ENCODE measurements around the gene IGF2R. TPM values are rescaled to one million over a fixed set of nuclear protein-coding genes. Genes with fewer than 3 reads are reported as not detected.
A peak's percentile ranks its signal among the peaks of the same experiment; 100 is the strongest.

Gene IGF2R
- total RNA-seq, 1 donor from 2014 or later = 35.1 TPM

DNA sequence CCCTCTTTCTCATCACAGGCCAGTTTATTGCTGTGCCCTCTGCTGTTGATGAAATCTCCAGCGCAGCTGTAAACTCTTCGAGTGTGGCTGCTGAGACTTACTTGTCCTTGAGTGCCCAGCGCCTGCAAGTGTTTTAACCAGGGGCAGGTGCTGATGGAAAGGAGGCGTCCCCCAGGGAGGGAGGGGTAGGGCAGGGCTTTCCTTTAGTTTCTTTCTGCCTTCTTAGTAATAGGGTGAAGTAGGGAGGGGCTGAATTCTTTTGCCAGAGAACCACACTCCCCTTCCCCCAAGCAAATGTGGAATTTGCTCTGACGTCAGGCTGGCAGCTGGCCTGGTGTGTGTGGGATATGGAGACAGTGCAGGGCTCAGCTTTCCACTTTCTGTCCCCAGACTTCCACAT is 61.2 kb downstream of the IGF2R start:
- peak; percentile 80 for DNase-seq (ENCODE audit: low spot score)
- Histone ChIP-seq H3K27me3 (no peaks in the 10 kb centered on the region), H3K4me1 (peaks cover 8% of the 10 kb centered on the region), H3K4me3 (no peak overlapping the region), H3K4me2 (no peak overlapping the region), H2AFZ (replicated peaks) (no peak overlapping the region), H3K9ac (no peak overlapping the region), H3K9me3 (ENCODE audit: low read depth) (no peaks in the 10 kb centered on the region), H3K27ac (peak overlapping the region; percentile 42), H4K20me1 (ENCODE audit: low read depth) (no peaks in the 10 kb centered on the region), H3K36me3 (peaks cover 7% of the 10 kb centered on the region), H3F3A (ENCODE audit: low read depth) (no peaks in the 10 kb centered on the region), H3K79me2 (ENCODE audit: low read depth) (no peaks in the 10 kb centered on the region)
- H3K36me3 Mint-ChIP-seq = peaks cover 34% of the 10 kb centered on the region
- no peak overlapping the region for H3K4me3 Mint-ChIP-seq
- no peaks in the 10 kb centered on the region for H3K27me3 Mint-ChIP-seq (ENCODE audit: insufficient read depth, low read depth)
- TF ChIP-seq EZH2 (IDR thresholded peaks at IDR 0.05) (no peak), CTCF (IDR thresholded peaks at IDR 0.05) (peak; percentile 0)
- peak overlapping the region; percentile 89 for H3K27ac Mint-ChIP-seq
- H3K9me3 Mint-ChIP-seq = no peaks in the 10 kb centered on the region
- H3K4me1 Mint-ChIP-seq = peaks cover 12% of the 10 kb centered on the region

DNA sequence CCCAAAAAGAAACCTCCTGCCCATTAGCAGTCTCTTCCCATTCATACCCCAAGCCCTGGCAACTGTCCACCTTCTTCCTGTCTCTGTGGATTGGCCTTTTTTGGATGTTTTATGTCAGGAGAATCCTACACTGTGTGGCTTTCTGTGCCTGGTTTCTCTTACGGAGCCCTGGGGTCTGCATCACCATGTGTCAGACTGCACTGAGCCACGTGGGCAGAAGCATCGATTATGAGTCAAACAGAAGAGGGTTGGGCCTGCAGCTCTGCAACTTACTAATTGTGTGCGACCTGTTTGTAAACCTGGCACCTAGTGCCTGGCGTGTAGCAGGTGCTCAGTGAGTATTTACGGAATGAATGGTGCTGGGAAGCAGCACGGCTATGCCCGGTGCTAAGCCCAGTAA is 62.6 kb downstream of the IGF2R start:
- Histone ChIP-seq H3K79me2 (ENCODE audit: low read depth) (no peaks in the 10 kb centered on the region), H3K4me1 (peaks cover 8% of the 10 kb centered on the region), H2AFZ (replicated peaks) (no peak overlapping the region), H4K20me1 (ENCODE audit: low read depth) (no peaks in the 10 kb centered on the region), H3F3A (ENCODE audit: low read depth) (no peaks in the 10 kb centered on the region), H3K27me3 (no peaks in the 10 kb centered on the region), H3K9me3 (ENCODE audit: low read depth) (no peaks in the 10 kb centered on the region), H3K4me2 (no peak overlapping the region), H3K36me3 (peaks cover 7% of the 10 kb centered on the region), H3K4me3 (no peak overlapping the region), H3K27ac (no peak overlapping the region), H3K9ac (no peak overlapping the region)
- TF ChIP-seq EZH2 (IDR thresholded peaks at IDR 0.05) = no peak
- TF ChIP-seq CTCF (IDR thresholded peaks at IDR 0.05) = no peak
- no peak for TF ChIP-seq EZH2phosphoT487 (IDR thresholded peaks at IDR 0.05)
- Mint-ChIP-seq H3K9me3 (no peaks in the 10 kb centered on the region), H3K4me3 (no peak overlapping the region), H3K27ac (no peak overlapping the region), H3K36me3 (peaks cover 38% of the 10 kb centered on the region), H3K4me1 (peaks cover 12% of the 10 kb centered on the region), H3K27me3 (ENCODE audit: insufficient read depth, low read depth) (no peaks in the 10 kb centered on the region)
- no peak for DNase-seq (ENCODE audit: low spot score)

- no peak for DNase-seq (ENCODE audit: low spot score)
- Mint-ChIP-seq H3K27me3 (ENCODE audit: insufficient read depth, low read depth) (no peaks in the 10 kb centered on the region), H3K36me3 (peaks cover 39% of the 10 kb centered on the region), H3K9me3 (no peaks in the 10 kb centered on the region), H3K4me3 (no peak overlapping the region), H3K4me1 (peaks cover 12% of the 10 kb centered on the region), H3K27ac (no peak overlapping the region)
- Histone ChIP-seq H3K27me3 (no peaks in the 10 kb centered on the region), H3K9me3 (ENCODE audit: low read depth) (no peaks in the 10 kb centered on the region), H3K4me1 (peaks cover 8% of the 10 kb centered on the region), H3K27ac (no peak overlapping the region), H3K79me2 (ENCODE audit: low read depth) (no peaks in the 10 kb centered on the region), H3F3A (ENCODE audit: low read depth) (no peaks in the 10 kb centered on the region), H3K4me3 (no peak overlapping the region), H2AFZ (replicated peaks) (no peak overlapping the region), H4K20me1 (ENCODE audit: low read depth) (no peaks in the 10 kb centered on the region), H3K36me3 (peaks cover 7% of the 10 kb centered on the region), H3K9ac (no peak overlapping the region), H3K4me2 (no peak overlapping the region)
- no peak for TF ChIP-seq EZH2 (IDR thresholded peaks at IDR 0.05)
- no peak for TF ChIP-seq EZH2phosphoT487 (IDR thresholded peaks at IDR 0.05)
- TF ChIP-seq CTCF (IDR thresholded peaks at IDR 0.05) = no peak
Measured at GRCh38 chr6:160031871-160032270, 63.0 kb downstream of the IGF2R start.

Measured in neural progenitor cell (in vitro differentiated cells).